IPS-11a (cell line): Measurements from ENCODE around the gene KRTAP5-10.
"Not testable (repeated sequence)": the region's sequence is repeated elsewhere in the genome, so short reads cannot be mapped to it uniquely, and the experiment has no call there.

Experiments
- H3K4me3 ChIP-seq: one replicate; pipeline ENCODE4 v1.5.1; 2013; ENCODE audit warnings: low read depth, low read length, control low read depth

The KRTAP5-10 gene

DNA sequence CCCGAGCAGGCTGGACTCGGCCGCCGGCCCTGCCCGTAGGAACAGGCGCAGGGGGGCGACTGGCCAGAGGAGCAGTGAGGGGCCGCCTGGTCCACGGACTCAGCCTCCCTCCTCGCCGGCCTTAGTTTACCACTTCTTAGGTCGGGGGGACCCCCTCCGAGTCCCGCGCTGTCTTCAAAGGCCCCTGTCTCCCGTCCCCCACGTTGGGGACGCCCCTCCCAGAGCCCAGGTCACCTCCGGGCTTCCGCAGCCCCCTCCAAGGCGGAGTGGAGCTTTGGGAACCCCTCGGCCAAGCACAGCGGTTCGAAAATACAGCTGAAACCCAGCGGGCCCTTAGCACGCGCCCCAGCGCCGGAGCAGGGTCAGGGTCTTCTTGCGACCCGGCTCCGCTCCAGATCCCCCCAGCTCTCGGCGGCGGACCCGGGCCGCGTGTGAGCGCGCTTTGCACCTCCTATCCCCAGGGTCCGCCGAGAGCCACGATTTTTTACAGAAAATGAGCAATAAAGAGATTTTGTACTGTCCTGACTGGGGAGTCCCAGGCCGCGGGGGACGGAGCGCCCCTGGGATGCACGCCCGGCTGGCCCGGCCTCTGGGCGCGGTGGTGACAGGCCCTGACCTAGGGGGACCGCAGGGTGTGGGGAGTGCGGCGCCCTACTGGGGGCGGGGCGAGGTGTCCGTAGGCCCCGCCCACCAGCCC lies 42.3 kb downstream of the KRTAP5-10 start:
- peak overlapping the region; percentile 30 for H3K4me3 ChIP-seq

GRCh38 chr11:71608272-71608671 lies 42.9 kb downstream of the KRTAP5-10 start:
- not testable (repeated sequence) for H3K4me3 ChIP-seq

GRCh38 chr11:71611218-71611910 lies 46.0 kb downstream of the KRTAP5-10 start:
- H3K4me3 ChIP-seq = not testable (repeated sequence)

- not testable (repeated sequence) for H3K4me3 ChIP-seq
Measured at GRCh38 chr11:71613931-71614330, 48.6 kb downstream of the KRTAP5-10 start.

DNA sequence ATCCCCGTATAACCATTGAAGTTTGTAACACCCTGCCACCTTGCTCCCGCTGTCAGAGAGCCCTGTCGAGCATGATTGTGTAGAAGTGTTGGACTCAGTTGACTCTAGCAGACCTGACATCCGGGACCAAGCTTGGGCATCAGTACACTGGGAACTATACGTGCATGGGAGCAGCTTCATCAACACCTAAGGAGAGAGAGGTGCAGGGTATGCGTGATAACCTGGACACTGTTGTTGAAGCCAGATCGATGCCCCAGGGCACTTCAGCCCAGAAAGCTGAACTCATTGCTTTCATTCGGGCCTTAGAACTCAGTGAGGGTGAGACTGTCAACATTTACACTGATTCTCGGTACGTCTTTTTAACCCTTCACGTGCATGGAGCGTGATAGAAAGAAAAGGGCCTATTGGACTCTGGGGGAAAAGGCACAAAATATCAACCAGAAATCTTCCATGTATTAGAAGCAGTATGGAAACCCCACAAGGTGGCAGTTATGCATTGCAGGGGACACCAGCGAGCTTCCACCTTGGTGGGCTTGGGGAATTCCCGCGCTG lies 49.1 kb downstream of the KRTAP5-10 start:
- H3K4me3 ChIP-seq = not testable (repeated sequence)

GRCh38 chr11:71615003-71615402 lies 49.6 kb downstream of the KRTAP5-10 start:
- H3K4me3 ChIP-seq = not testable (repeated sequence)
